A549 (cell line): ENCODE data around the gene LBP.

ENCODE experiments used
- EP300 ChIP-seq, 2 experiments: fragments of >200 bp; sonication (Bioruptor Twin); formaldehyde crosslinking; IDR thresholded peaks; 2 replicates in 1 of 2; 3 replicates in 1 of 2; pipeline ENCODE4 v1.6.1; 2016 to 2017
- HOXB13 ChIP-seq: fragments of 250-450 bp; sonication (Bioruptor Pico); IDR thresholded peaks from 2 replicates; pipeline ENCODE4 v1.5.0; 2020; ENCODE audit warnings: low read depth, mild to moderate bottlenecking, moderate library complexity
- JUN ChIP-seq, 2 experiments: fragments of >200 bp; sonication (Bioruptor Twin); formaldehyde crosslinking; IDR thresholded peaks; 2 replicates in 1 of 2; 3 replicates in 1 of 2; pipeline ENCODE4 v1.6.1; 2016 to 2017
- NR3C1 ChIP-seq: fragments of >200 bp; sonication (Bioruptor Twin); formaldehyde crosslinking; IDR thresholded peaks from 3 replicates; pipeline ENCODE4 v1.6.1; 2017
- RAD21 ChIP-seq, 2 experiments: fragments of >200 bp in 1 of 2; sonication (Bioruptor Twin) in 1 of 2; formaldehyde crosslinking in 1 of 2; IDR thresholded peaks in 1 of 2; conservative IDR thresholded peaks in 1 of 2; 2 replicates in 1 of 2; 3 replicates in 1 of 2; pipeline ENCODE4 v1.6.1; 2012 to 2018; ENCODE audit warnings: inconsistent platforms in 1 of 2
- RNF2 ChIP-seq: fragments of 200-600 bp; sonication (generic); IDR thresholded peaks from 2 replicates; pipeline ENCODE4 v1.6.1; 2016; ENCODE audit warnings: low read depth, mild to moderate bottlenecking, antibody characterized with exemption, moderate library complexity, borderline replicate concordance
- SMC3 ChIP-seq: fragments of >200 bp; sonication (Bioruptor Twin); formaldehyde crosslinking; IDR thresholded peaks from 3 replicates; pipeline ENCODE4 v1.6.1; 2018; ENCODE audit warnings: inconsistent platforms
- TF ChIP-seq, protein P1 (sequence below): fragments of >200 bp; sonication (Bioruptor Twin); formaldehyde crosslinking; IDR thresholded peaks from 3 replicates; pipeline ENCODE4 v1.5.1; 2016
- TF ChIP-seq, protein P2 (sequence below): fragments of 450-650 bp; IDR thresholded peaks from 2 replicates; pipeline ENCODE4 v1.6.1; 2014; ENCODE audit warnings: antibody characterized with exemption

DNA sequence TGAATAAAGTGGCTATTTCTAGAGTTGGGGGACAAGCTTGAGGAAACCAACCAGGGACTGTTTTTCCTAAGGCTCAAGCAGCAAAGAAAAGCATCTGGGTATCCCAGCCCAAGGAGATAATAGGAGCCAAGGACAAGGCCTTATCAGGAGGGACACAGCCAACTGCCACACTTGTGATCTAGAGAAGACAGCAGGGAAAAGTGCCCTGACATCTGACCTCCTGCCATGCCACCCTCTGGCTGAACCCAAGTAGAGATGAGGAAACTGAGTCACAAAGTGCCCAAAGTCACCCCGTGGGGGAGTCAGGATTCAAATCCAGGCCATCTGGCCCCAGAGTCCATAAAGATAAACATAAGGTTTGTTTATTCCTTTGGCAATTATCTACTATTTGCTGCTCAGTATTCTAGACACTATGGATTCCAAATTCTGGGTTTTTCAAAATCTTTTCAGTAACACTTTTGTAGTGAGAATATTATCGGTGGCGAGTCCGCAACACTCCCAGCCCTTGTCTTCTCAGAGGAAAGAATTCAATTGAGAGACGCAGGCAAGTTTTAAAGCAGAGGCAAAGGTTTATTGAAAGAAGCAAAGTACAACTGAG, 3.5 kb upstream of the LBP start:
- no peak for TF ChIP-seq SMC3
- no peak for TF ChIP-seq JUN (IDR thresholded peaks at IDR 0.05)
- TF ChIP-seq, protein P1, sequence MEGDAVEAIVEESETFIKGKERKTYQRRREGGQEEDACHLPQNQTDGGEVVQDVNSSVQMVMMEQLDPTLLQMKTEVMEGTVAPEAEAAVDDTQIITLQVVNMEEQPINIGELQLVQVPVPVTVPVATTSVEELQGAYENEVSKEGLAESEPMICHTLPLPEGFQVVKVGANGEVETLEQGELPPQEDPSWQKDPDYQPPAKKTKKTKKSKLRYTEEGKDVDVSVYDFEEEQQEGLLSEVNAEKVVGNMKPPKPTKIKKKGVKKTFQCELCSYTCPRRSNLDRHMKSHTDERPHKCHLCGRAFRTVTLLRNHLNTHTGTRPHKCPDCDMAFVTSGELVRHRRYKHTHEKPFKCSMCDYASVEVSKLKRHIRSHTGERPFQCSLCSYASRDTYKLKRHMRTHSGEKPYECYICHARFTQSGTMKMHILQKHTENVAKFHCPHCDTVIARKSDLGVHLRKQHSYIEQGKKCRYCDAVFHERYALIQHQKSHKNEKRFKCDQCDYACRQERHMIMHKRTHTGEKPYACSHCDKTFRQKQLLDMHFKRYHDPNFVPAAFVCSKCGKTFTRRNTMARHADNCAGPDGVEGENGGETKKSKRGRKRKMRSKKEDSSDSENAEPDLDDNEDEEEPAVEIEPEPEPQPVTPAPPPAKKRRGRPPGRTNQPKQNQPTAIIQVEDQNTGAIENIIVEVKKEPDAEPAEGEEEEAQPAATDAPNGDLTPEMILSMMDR: no peak
- no peak for TF ChIP-seq NR3C1
- TF ChIP-seq EP300 (IDR thresholded peaks at IDR 0.05): no peak
- TF ChIP-seq RNF2: no peak
- TF ChIP-seq, protein P2, sequence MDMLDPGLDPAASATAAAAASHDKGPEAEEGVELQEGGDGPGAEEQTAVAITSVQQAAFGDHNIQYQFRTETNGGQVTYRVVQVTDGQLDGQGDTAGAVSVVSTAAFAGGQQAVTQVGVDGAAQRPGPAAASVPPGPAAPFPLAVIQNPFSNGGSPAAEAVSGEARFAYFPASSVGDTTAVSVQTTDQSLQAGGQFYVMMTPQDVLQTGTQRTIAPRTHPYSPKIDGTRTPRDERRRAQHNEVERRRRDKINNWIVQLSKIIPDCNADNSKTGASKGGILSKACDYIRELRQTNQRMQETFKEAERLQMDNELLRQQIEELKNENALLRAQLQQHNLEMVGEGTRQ: no peak
- TF ChIP-seq RAD21 (conservative IDR thresholded peaks at IDR 0.05 in 1 of 2, IDR thresholded peaks at IDR 0.05 in 1 of 2): no peak
- no peak for TF ChIP-seq HOXB13 (CRISPR knock-in tag)
